HG03025 (cell line): ENCODE results near the gene PDZRN3.
A peak's percentile ranks its signal among the peaks of the same experiment; 100 is the strongest.
"Not testable (repeated sequence)": the region's sequence is repeated elsewhere in the genome, so short reads cannot be mapped to it uniquely, and the experiment has no call there.

Experiments
- ATAC-seq: cut with Tn5 transposase; IDR thresholded peaks from one replicate; pipeline ENCODE4 v1.9.1; 2021; ENCODE audit warnings: mild to moderate bottlenecking, moderate library complexity; ENCODE audit not compliant: unreplicated experiment, low FRiP score

The PDZRN3 gene

DNA sequence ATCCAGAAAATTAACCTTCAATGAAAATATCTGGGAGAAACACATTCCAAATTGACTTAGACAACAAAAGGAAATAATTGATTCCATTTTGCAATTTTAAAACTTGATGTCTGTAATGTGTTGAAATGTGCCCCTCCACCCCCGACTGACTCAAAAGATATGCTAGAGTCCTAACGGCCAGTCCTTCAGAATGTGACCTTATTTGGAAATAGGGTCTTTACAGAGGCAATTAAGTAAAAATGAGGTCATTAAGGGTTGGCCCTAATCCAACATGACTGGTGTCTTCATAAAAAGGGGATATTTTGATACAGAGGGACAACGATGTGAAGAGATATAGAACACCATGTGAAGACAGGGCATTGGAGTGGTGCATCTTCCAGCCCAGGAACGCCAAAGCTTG, 153.9 kb downstream of the PDZRN3 start:
- ATAC-seq, result no peak

- no peak for ATAC-seq
Measured at GRCh38 chr3:73469331-73469730, 155.4 kb downstream of the PDZRN3 start.

DNA sequence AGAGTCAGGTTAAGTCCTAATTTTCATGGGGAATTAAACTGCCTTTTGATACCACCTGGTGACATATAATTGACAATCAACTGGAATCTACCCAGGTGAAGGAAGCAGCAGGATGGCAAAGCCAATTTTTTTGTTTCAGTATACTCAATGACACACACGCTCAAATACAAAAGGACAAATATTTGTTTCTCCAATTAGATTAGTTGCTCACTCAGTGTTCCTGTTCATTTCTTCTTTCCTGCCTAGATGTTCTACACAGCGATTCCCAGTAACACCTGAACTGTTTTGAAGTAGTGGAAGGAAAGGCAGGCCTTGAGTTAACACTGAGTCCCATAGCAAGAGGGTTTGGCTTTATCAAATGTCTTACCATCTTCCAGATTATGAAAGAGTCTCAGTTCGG, 157.5 kb downstream of the PDZRN3 start:
- ATAC-seq, result no peak

- ATAC-seq, result no peak
Measured at GRCh38 chr3:73465926-73466325, 158.8 kb downstream of the PDZRN3 start.

GRCh38 chr3:73464126-73464525, 160.6 kb downstream of the PDZRN3 start:
- ATAC-seq, result not testable (repeated sequence)

DNA sequence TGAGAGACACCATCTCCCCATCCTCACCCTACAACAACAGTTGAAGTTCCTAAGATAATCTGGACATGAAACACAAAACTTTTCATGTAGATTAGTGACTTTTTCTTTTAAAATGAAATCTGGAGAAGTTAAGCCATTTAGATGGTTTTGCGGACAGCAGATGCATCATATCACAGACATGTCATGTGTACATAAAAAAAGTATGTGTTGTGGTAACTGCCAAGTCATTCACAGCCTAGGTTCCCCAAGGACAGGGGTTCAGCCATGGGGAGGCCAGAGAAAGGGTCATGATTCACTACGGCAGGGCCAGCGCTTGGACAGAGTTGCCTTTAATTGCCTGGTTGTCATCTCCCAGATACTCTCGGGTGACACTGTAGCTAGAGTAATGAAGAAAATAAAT, 163.2 kb downstream of the PDZRN3 start:
- ATAC-seq, result no peak

GRCh38 chr3:73459711-73460110, 165.0 kb downstream of the PDZRN3 start:
- no peak for ATAC-seq

GRCh38 chr3:73453666-73454065, 171.1 kb downstream of the PDZRN3 start:
- no peak for ATAC-seq

DNA sequence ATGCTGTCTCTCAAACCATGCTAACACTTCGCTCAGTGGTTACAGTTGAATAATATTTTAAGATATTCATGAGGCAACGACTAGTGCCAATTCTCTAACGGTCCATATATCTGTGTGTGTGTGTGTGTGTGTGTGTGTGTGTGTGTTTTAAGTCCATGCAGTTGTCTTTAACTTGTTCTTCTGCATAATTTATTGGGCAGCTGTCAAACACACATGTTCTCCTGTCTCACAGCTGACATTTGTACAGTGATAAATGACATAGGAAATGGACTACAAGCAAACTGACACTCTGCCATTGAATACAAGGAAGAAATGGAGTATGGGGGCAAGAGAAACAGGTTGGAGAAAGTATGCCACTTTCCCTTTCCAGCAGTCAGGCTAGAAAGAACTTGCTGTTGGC, 172.0 kb downstream of the PDZRN3 start:
- ATAC-seq, result no peak

- ATAC-seq, result no peak
Measured at GRCh38 chr3:73451301-73451944, 173.3 kb downstream of the PDZRN3 start.

- no peak for ATAC-seq
Measured at GRCh38 chr3:73449774-73450173, 175.0 kb downstream of the PDZRN3 start.

DNA sequence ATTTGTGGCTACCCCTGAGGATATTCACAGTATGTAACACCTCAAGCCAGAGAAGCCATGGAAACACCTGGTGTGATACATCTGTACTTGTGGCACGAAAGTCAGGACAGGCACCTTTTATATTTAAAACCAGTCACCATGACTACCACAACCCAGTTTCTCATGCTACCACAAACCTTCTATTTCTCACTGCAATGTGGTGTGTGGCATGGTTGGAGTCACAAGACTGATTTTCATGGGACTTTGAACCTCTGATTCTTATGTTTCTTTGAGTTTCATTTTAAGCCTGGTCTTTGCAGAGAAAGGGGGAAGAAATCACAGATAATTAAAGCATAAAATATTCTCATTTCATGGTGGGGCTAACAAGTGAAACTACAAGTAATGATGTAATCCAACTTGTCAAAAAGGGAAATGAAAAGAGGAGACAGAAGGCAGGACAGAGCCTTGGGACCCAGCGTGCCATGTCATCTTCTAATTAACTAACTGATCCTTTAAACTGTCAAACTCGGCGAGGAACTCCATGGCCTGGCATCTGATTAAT, 175.9 kb downstream of the PDZRN3 start:
- peak; percentile 88 for ATAC-seq

DNA sequence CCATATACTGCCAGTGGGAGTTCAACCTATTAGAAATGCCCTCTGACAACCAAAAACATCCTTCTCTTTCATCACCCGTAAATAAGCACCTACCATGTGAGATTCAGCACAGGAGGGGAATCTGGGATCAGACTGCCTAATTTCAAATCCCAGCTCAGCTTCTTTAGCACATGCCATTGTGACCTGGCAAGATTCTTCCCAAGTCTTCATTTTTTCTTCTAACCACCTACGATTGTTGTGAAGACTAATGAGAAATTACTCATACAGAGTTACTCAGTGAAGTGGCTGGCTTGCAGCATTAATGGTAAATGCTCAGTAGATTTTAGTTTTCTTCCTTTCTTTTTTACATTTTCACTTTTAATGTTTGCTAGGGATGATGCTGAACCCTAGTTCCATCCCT, 176.7 kb downstream of the PDZRN3 start:
- no peak for ATAC-seq

DNA sequence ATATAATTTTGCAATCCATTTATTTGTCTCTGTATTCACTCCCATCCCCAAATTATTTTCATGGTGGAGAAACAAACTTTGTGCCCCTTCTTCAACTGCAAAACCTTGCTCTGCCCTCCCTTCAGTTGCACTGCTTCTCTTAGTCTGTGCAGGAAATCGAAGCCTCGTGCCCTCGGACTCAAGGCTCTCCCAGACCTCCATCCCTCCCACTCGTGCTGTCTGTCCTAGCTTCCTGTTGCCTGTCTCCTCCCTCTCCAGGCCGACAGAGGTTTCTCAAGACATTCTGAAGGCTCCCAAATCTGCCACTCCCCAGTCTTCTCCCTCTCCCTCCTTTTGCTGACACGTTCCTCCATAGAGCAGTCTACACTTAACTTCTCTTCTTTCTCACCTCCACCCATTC, 177.6 kb downstream of the PDZRN3 start:
- ATAC-seq, result no peak

- ATAC-seq, result no peak
Measured at GRCh38 chr3:73446467-73447110, 178.2 kb downstream of the PDZRN3 start.

DNA sequence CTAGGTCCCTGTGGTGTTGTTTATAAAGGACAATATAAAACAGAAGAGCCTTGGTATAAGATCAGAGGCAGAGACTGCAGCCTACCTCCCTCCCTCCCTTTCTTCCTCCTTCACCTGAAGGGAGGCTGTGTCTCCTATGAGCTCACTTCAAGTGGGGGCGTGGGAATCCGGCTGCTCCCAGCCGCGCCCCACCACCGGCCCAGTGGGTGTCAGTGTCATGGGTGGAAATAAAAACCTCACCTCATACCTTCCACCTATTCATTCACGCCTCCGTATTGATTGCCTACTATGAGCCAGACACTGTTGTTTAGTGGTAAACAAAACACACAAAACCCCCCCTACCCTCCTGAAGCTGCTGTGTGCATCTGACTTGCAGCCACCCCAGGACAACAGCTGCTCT, 181.9 kb downstream of the PDZRN3 start:
- no peak for ATAC-seq

DNA sequence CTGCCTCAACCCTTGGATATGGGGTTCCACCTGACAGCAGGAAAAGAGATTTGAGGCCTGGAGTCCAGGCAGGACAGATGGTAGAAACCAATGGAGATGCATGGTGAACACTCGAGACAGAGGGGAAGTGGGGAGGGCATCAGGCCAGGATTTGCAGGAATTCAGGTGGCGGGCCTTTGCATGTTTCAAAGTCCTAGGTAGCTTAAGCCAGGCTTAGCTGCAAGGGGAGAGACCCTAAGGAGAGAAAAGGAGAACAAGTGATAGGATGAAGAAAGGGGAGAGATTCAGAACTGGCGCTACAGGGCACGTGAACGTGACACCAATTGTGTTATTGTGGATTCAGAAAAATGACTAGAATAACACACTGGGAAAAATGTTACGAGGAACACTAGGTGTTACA, 182.6 kb downstream of the PDZRN3 start:
- no peak for ATAC-seq

- no peak for ATAC-seq
Measured at GRCh38 chr3:73437828-73438227, 186.9 kb downstream of the PDZRN3 start.

GRCh38 chr3:73435055-73435454, 189.7 kb downstream of the PDZRN3 start:
- ATAC-seq, result no peak

GRCh38 chr3:73433687-73434086, 191.1 kb downstream of the PDZRN3 start:
- no peak for ATAC-seq

DNA sequence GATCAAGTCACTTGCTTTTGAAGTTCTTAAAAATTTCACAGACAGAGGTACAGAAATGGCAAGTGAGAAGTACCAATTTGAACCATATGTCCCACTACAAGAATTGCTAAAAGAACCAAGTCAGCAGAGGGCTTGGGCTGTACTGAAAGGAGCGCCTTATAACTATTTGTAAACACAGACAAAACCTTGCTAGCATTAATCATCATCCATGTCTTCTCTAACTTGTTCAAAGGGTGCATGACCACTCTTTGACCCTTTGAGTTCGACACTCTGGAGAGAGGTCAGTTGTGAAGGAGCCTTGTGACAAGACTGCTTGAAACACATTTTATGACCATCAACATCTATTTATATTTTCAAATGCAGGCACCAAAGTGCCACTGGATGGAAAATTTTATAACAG, 191.7 kb downstream of the PDZRN3 start:
- ATAC-seq, result no peak

GRCh38 chr3:73432706-73433032, 192.1 kb downstream of the PDZRN3 start:
- no peak for ATAC-seq
